Right ventricle myocardium inferior (tissue), 1 donor: ENCODE results near the gene NUDT6. TPM values are rescaled to one million over a fixed set of nuclear protein-coding genes. Genes with fewer than 3 reads are reported as not detected.
A peak's percentile ranks its signal among the peaks of the same experiment; 100 is the strongest.

Experiments used
- ATAC-seq: fragments of 200-7000 bp; cut with Tn5 transposase; one replicate; pipeline ENCODE4 v1.9.1; 2020; ENCODE audit warnings: mild to moderate bottlenecking, moderate library complexity
- DNase-seq: peaks from one replicate; pipeline ENCODE4 v3.0.0; 2021; ENCODE audit errors: missing footprints
- intact Hi-C: fragments of 100-400 bp; cut with DNase I; formaldehyde crosslinking; loops from one replicate; pipeline ENCODE4 v1.11.0; 2022
- total RNA-seq: library from RNA; stranded (reverse); fragmentation: NEBNext Ultra II Directional; extraction: Animal tissue kit (Norgen Biotek cat#: 25700); gene quantifications from one replicate; pipeline ENCODE4 v1.2.1, GENCODE V29; 2021
- donor health status: DM: no; HTN: yes; CAD: no; lungs with severe emphysema.

The NUDT6 gene
- total RNA-seq, 1 donor from 2014 or later, result 16.4 TPM

DNA sequence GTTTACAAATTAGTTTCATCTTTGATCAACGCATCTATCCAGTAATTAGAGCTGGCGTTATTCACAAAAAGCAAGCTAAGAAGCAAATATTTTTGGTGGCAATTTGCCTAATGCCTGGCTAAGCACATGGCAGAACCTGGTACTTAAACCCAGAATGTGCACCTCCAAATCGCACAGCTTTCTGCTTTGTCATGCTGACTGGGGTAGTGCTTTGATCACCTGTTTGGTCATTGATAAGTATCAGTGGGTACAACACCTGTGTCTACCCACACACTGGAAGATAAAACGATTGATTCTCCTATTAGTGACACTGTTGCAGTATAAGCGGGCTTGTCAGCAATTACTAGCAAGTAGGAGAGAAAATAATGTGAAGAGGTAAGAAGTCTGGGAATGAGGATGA lies 1.9 kb downstream of the NUDT6 start:
- intact Hi-C loops, result loop anchor here (5.0 kb wide), 1 partner anchor 318 kb away; no protein-coding TSS in a partner anchor
- ATAC-seq (no peak), DNase-seq (no peak)

- DNase-seq, result no peak
- intact Hi-C loops, result no loop called here
- no peak for ATAC-seq
These were observed 4.7 kb downstream of the NUDT6 start for GRCh38 chr4:122917731-122918130.

GRCh38 chr4:122914938-122915337 lies 7.5 kb downstream of the NUDT6 start:
- intact Hi-C loops, result loop anchor here (2.0 to 5.0 kb wide), 2 partner anchors 88 to 156 kb away; partner anchors contain the start of gene FGF2
- DNase-seq, result no peak
- ATAC-seq, result no peak

GRCh38 chr4:122914292-122914904 lies 8.0 kb downstream of the NUDT6 start:
- DNase-seq (no peak), ATAC-seq (peak; percentile 60)
- intact Hi-C loops, result loop anchor here (2.0 to 5.0 kb wide), 2 partner anchors 87 to 156 kb away; partner anchors contain the start of gene FGF2

- ATAC-seq (no peak), DNase-seq (no peak)
- intact Hi-C loops, result loop anchor here (5.0 kb wide), 1 partner anchor 86 kb away; the partner anchor contains the start of gene FGF2
These were observed 9.4 kb downstream of the NUDT6 start for GRCh38 chr4:122912810-122913575.

DNA sequence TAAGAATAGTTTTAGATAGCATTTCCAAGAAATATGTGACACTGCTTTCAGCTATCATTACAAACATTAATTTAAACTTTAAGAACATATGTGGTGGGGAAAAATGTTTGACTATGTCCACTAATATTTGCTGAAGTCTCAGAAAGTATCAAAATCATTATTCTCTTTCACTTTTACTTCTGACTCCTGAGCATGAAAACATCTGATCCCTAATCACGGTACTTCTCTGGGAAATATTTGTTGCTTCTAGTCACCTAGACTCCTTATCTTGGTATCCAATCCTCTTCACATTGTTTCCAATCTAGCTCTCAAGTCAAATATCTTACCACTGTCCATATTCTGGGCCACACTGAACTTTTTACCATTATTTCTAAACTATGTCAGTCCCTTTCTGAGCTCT lies 10.8 kb downstream of the NUDT6 start:
- DNase-seq (no peak), ATAC-seq (no peak)
- intact Hi-C loops, result loop anchor here (5.0 kb wide), 1 partner anchor 84 kb away; the partner anchor contains the start of gene FGF2

- ATAC-seq (no peak), DNase-seq (no peak)
- intact Hi-C loops, result loop anchor here (5.0 kb wide), 1 partner anchor 82 kb away; the partner anchor contains the start of gene FGF2
These were observed 12.7 kb downstream of the NUDT6 start for GRCh38 chr4:122909683-122910082.

DNA sequence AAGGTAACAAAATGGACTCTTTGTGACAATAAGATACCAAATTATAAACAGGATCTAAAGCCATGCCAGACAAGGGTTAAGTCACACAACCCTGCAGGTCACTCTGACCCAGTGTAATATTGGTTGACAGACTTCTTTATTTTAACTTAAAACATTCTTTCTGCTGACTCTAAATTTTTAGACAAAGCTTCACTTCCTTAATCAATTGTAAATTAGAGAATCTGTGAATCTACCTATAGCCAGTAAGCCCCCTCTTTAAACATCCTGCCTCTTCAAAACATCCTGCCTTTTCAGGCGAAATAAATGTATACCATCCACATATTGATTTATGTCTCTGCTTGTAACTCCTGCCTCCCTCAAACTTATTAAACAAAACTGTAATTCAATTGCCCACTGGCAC lies 14.2 kb downstream of the NUDT6 start:
- intact Hi-C loops, result no loop called here
- ATAC-seq (no peak), DNase-seq (no peak)

DNA sequence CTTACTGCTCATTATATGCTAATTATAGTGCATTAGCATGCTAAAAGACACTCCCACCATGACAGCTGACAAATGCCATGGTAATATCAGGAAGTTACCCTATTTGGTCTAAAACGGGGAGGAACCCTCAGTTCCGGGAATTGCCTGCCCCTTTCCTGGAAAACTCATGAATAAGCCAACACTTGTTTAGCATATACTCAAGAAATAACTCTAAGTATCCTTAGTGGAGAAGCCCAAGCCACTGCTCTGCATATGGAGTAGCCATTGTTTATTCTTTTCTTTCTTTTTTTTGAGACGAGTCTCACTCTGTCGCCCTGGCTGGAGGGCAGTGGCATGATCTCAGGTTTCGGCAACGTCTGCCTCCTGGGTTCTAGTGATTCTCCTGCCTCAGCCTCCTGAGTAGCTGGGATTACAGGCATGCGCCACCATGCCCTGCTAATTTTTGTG lies 15.5 kb downstream of the NUDT6 start:
- no peak for ATAC-seq
- no peak for DNase-seq
- intact Hi-C loops, result no loop called here

DNA sequence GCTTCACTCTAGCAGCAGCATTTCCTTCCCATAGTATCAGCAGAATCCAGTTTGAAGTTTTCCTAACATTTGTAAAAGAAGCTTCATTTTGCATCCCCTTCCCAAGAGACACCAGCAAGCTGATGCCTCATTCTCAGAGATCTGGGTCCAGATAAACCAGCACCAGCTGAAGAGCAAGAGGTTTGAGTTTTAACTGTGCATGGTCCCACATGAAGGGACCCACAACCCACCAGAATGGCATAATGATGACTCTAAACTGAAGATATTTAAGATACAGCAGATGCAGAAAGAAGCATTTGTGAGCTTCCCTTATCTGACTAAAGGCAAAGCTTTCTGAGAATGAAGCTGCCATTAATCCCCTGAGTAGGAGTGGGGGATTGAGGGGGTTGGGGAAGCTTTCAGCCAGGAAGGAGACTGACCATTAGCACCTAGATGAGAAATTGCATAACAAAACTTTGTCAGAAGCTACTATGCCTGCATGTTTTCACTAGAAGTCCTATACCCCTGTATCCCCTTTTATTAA lies 18.6 kb downstream of the NUDT6 start:
- DNase-seq (no peak), ATAC-seq (no peak)
- intact Hi-C loops, result no loop called here

DNA sequence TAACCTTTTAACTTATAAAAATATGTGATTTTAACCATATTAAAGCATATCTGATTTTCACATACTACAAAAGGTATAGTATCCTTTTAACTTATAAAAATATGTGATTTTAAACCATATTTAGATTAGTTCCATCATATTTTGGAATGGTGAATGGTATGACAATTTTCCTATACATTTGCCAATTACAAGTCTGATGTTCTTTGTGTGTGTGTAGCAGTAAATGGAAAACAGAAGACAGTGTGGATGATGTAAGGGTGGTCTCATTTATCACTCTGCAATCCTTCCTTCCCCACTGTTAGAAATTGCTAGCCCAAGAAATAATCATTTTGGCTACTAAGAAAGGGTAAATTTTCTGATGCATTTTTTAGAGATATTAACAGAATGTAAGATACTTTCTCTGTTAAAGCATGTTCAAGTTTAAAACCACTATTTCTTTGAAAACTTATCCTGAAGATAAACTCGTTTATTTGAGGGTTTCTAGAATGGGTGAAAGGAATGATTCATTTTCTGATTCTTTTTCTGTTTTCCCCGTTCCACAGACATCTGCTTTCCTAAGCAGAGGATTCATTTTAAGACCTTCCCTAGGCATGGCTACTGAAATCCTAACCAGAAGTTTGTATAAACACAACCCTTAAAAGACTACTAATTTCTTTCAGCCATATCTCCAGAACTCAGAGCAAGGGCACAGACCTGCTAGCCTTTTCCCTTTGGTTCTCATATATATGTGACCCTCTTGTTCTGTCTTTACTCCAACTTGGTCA lies 21.0 kb downstream of the NUDT6 start:
- intact Hi-C loops, result no loop called here
- no peak for DNase-seq
- no peak for ATAC-seq

GRCh38 chr4:122900314-122900713 lies 22.1 kb downstream of the NUDT6 start:
- intact Hi-C loops, result no loop called here
- DNase-seq (no peak), ATAC-seq (no peak)

DNA sequence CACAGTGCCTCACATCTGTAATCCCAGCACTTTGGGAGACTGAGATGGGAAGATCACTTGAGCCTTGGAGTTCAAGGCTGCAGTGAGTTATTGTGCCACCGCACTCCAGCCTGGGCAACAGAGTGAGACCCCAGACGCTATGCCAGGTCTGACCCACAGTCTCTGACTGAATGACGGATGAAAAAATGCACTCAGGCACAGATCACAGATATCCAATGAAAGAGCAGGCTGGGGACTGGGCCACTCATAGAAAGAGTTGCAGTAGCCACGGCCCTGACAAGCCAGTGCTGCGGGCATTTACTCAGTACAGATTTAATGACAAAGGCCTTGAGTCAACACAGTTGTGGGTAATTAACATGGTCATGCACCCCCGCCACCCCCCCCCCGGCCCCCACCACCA lies 22.7 kb downstream of the NUDT6 start:
- ATAC-seq (no peak), DNase-seq (no peak)
- intact Hi-C loops, result no loop called here

GRCh38 chr4:122898370-122899150 lies 23.8 kb downstream of the NUDT6 start:
- ATAC-seq (no peak), DNase-seq (no peak)
- intact Hi-C loops, result no loop called here

GRCh38 chr4:122896270-122896669 lies 26.1 kb downstream of the NUDT6 start:
- no peak for DNase-seq
- intact Hi-C loops, result no loop called here
- no peak for ATAC-seq

DNA sequence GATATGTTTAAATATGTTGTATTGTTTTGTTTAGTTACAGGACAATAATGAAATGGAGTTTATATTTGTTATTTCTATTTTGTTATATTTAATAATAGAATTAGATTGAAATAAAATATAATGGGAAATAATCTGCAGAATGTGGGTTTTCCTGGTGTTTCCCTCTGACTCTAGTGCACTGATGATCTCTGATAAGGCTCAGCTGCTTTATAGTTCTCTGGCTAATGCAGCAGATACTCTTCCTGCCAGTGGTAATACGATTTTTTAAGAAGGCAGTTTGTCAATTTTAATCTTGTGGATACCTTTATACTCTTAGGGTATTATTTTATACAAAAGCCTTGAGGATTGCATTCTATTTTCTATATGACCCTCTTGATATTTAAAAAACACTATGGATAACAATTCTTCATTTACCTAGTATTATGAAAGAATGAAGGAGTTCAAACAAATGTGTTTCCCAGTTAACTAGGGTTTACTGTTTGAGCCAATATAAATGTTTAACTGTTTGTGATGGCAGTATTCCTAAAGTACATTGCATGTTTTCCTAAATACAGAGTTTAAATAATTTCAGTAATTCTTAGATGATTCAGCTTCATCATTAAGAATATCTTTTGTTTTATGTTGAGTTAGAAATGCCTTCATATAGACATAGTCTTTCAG lies 26.9 kb downstream of the NUDT6 start:
- intact Hi-C loops, result no loop called here
- no peak for DNase-seq

DNA sequence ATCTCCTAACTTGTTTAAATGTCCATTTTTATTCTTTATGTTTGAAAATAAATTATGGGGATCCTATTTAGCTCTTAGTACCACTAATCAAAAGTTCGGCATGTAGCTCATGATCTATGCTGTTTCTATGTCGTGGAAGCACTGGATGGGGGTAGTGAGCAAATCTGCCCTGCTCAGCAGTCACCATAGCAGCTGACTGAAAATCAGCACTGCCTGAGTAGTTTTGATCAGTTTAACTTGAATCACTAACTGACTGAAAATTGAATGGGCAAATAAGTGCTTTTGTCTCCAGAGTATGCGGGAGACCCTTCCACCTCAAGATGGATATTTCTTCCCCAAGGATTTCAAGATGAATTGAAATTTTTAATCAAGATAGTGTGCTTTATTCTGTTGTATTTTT lies 27.6 kb downstream of the NUDT6 start:
- no peak for DNase-seq
- intact Hi-C loops, result no loop called here
- ATAC-seq, result no peak

More for the DNA sequence above, 26.9 kb downstream of the NUDT6 start:
- no peak for ATAC-seq
